Activated naive CD4-positive, alpha-beta T cell treated with anti-CD3 and anti-CD28 coated beads for 36 hours (primary cell): ENCODE data around the gene GNG2. TPM values are rescaled to one million over a fixed set of nuclear protein-coding genes. Genes with fewer than 3 reads are reported as not detected.

Source experiments
- CTCF ChIA-PET: fragments of 350-600 bp; sonication (Branson Sonifier 250); formaldehyde crosslinking; loops from one replicate; lab custom pipeline; 2021; ENCODE audit warnings: antibody characterized with exemption; lab: Charles Lee
- DNase-seq: peaks from one replicate; pipeline ENCODE4 v3.0.0-alpha.2; 2020
- H3K27ac Mint-ChIP-seq: one replicate; pipeline ENCODE4 v1.8.0; 2021; ENCODE audit warnings: mild to moderate bottlenecking, mixed read lengths
- H3K27me3 Mint-ChIP-seq: one replicate; pipeline ENCODE4 v1.8.0; 2021; ENCODE audit warnings: low read depth, mixed read lengths
- H3K36me3 Mint-ChIP-seq: one replicate; pipeline ENCODE4 v1.8.0; 2021; ENCODE audit warnings: low read depth, mixed read lengths
- H3K4me1 Mint-ChIP-seq: one replicate; pipeline ENCODE4 v1.8.0; 2021; ENCODE audit warnings: low read depth, mixed read lengths
- H3K4me3 Mint-ChIP-seq: one replicate; pipeline ENCODE4 v1.8.0; 2021; ENCODE audit warnings: mild to moderate bottlenecking, moderate library complexity, mixed read lengths
- H3K9me3 Mint-ChIP-seq: one replicate; pipeline ENCODE4 v1.8.0; 2021; ENCODE audit warnings: mixed read lengths
- intact Hi-C: fragments of 100-400 bp; cut with micrococcal nuclease; formaldehyde crosslinking; loops from one replicate; pipeline ENCODE4 v1.15.1; 2023
- total RNA-seq, 2 experiments: library from RNA; stranded (reverse); gene quantifications; one replicate each; pipeline ENCODE4 v1.2.3, GENCODE V29; 2021

The GNG2 gene
- total RNA-seq, 2 experiments from 2014 or later = 176 to 181 TPM

- H3K9me3 Mint-ChIP-seq = peaks cover 18% of the 10 kb centered on the region
- H3K36me3 Mint-ChIP-seq = peaks cover 84% of the 10 kb centered on the region
- CTCF ChIA-PET = interaction anchor here (1.6 kb wide), 1 partner anchor 24 kb away, joined by 3 read pairs; no protein-coding TSS in a partner anchor
- no peak overlapping the region for H3K27ac Mint-ChIP-seq
- no peaks in the 10 kb centered on the region for H3K27me3 Mint-ChIP-seq
- peaks cover 10% of the 10 kb centered on the region for H3K4me1 Mint-ChIP-seq
- intact Hi-C loops = no loop called here
- no peak overlapping the region for H3K4me3 Mint-ChIP-seq
- DNase-seq = no peak
These were observed 93.6 kb downstream of the GNG2 start for GRCh38 chr14:51954031-51954430.

GRCh38 chr14:51954657-51955056, 94.2 kb downstream of the GNG2 start:
- Mint-ChIP-seq H3K27ac (no peak overlapping the region), H3K36me3 (peaks cover 88% of the 10 kb centered on the region), H3K4me1 (peaks cover 13% of the 10 kb centered on the region), H3K4me3 (no peak overlapping the region), H3K27me3 (no peaks in the 10 kb centered on the region), H3K9me3 (peaks cover 25% of the 10 kb centered on the region)
- no peak for DNase-seq
- intact Hi-C loops = no loop called here
- CTCF ChIA-PET = interaction anchor here (1.6 kb wide), 1 partner anchor 23 kb away, joined by 3 read pairs; no protein-coding TSS in a partner anchor

- Mint-ChIP-seq H3K27ac (no peak overlapping the region), H3K4me1 (peaks cover 37% of the 10 kb centered on the region), H3K9me3 (peaks cover 31% of the 10 kb centered on the region), H3K36me3 (peaks cover 75% of the 10 kb centered on the region), H3K27me3 (no peaks in the 10 kb centered on the region), H3K4me3 (no peak overlapping the region)
- DNase-seq = no peak
- intact Hi-C loops = no loop called here
- CTCF ChIA-PET = no interaction called here
These were observed 97.5 kb downstream of the GNG2 start for GRCh38 chr14:51957950-51958349.

GRCh38 chr14:51959928-51960327, 99.5 kb downstream of the GNG2 start:
- Mint-ChIP-seq H3K4me3 (no peak overlapping the region), H3K36me3 (peaks cover 57% of the 10 kb centered on the region), H3K27ac (no peak overlapping the region), H3K27me3 (no peaks in the 10 kb centered on the region), H3K4me1 (peaks cover 46% of the 10 kb centered on the region), H3K9me3 (peaks cover 31% of the 10 kb centered on the region)
- CTCF ChIA-PET = no interaction called here
- intact Hi-C loops = no loop called here
- no peak for DNase-seq

- no peak for DNase-seq
- intact Hi-C loops = no loop called here
- CTCF ChIA-PET = no interaction called here
- Mint-ChIP-seq H3K4me1 (peaks cover 46% of the 10 kb centered on the region), H3K4me3 (no peak overlapping the region), H3K27ac (no peak overlapping the region), H3K27me3 (no peaks in the 10 kb centered on the region), H3K36me3 (peaks cover 49% of the 10 kb centered on the region), H3K9me3 (peaks cover 31% of the 10 kb centered on the region)
These were observed 100.5 kb downstream of the GNG2 start for GRCh38 chr14:51960866-51961265.

GRCh38 chr14:51962711-51963110, 102.3 kb downstream of the GNG2 start:
- Mint-ChIP-seq H3K9me3 (peaks cover 25% of the 10 kb centered on the region), H3K4me3 (peak overlapping the region; percentile 17), H3K27me3 (no peaks in the 10 kb centered on the region), H3K27ac (peak overlapping the region; percentile 44), H3K4me1 (peaks cover 46% of the 10 kb centered on the region), H3K36me3 (peaks cover 36% of the 10 kb centered on the region)
- DNase-seq = no peak
- CTCF ChIA-PET = interaction anchor here (0.5 to 1.3 kb wide), 5 partner anchors 16 to 1248 kb away, joined by 3 to 8 read pairs (median 5); no protein-coding TSS in a partner anchor
- intact Hi-C loops = no loop called here

GRCh38 chr14:51963286-51963685, 102.9 kb downstream of the GNG2 start:
- H3K4me1 Mint-ChIP-seq = peaks cover 43% of the 10 kb centered on the region
- CTCF ChIA-PET = interaction anchor here (0.6 to 1.3 kb wide), 4 partner anchors 15 to 389 kb away, joined by 3 to 8 read pairs (median 5); no protein-coding TSS in a partner anchor
- peak overlapping the region; percentile 54 for H3K4me3 Mint-ChIP-seq
- intact Hi-C loops = no loop called here
- peaks cover 31% of the 10 kb centered on the region for H3K36me3 Mint-ChIP-seq
- peaks cover 20% of the 10 kb centered on the region for H3K9me3 Mint-ChIP-seq
- no peaks in the 10 kb centered on the region for H3K27me3 Mint-ChIP-seq
- peak overlapping the region; percentile 34 for H3K27ac Mint-ChIP-seq
- no peak for DNase-seq

GRCh38 chr14:51967521-51967920, 107.1 kb downstream of the GNG2 start:
- H3K4me3 Mint-ChIP-seq = no peak overlapping the region
- H3K9me3 Mint-ChIP-seq = no peaks in the 10 kb centered on the region
- no peak for DNase-seq
- peaks cover 6% of the 10 kb centered on the region for H3K36me3 Mint-ChIP-seq
- CTCF ChIA-PET = no interaction called here
- no peaks in the 10 kb centered on the region for H3K27me3 Mint-ChIP-seq
- intact Hi-C loops = no loop called here
- no peak overlapping the region for H3K27ac Mint-ChIP-seq
- H3K4me1 Mint-ChIP-seq = peaks cover 13% of the 10 kb centered on the region

- DNase-seq = no peak
- CTCF ChIA-PET = interaction anchor here (2.3 kb wide), 1 partner anchor 9 kb away, joined by 12 read pairs; no protein-coding TSS in a partner anchor
- intact Hi-C loops = loop anchor here (10.0 kb wide), 1 partner anchor 415 kb away; no protein-coding TSS in a partner anchor
- Mint-ChIP-seq H3K4me1 (no peaks in the 10 kb centered on the region), H3K4me3 (no peak overlapping the region), H3K27ac (no peak overlapping the region), H3K9me3 (no peaks in the 10 kb centered on the region), H3K36me3 (peaks cover 4% of the 10 kb centered on the region), H3K27me3 (no peaks in the 10 kb centered on the region)
These were observed 109.6 kb downstream of the GNG2 start for GRCh38 chr14:51969852-51970540.

- no peaks in the 10 kb centered on the region for H3K4me1 Mint-ChIP-seq
- H3K4me3 Mint-ChIP-seq = no peak overlapping the region
- DNase-seq = no peak
- CTCF ChIA-PET = interaction anchor here (0.6 to 1.5 kb wide), 2 partner anchors 100 to 192 kb away, joined by 5 to 9 read pairs; no protein-coding TSS in a partner anchor
- H3K36me3 Mint-ChIP-seq = no peaks in the 10 kb centered on the region
- no peaks in the 10 kb centered on the region for H3K9me3 Mint-ChIP-seq
- intact Hi-C loops = loop anchor here (10.0 kb wide), 1 partner anchor 418 kb away; no protein-coding TSS in a partner anchor
- no peaks in the 10 kb centered on the region for H3K27me3 Mint-ChIP-seq
- no peak overlapping the region for H3K27ac Mint-ChIP-seq
These were observed 112.2 kb downstream of the GNG2 start for GRCh38 chr14:51972566-51972965.

GRCh38 chr14:51977075-51977474, 116.7 kb downstream of the GNG2 start:
- CTCF ChIA-PET = interaction anchor here (0.9 to 5.3 kb wide), 5 partner anchors 7 to 226 kb away, joined by 3 to 40 read pairs (median 12); no protein-coding TSS in a partner anchor
- intact Hi-C loops = loop anchor here (10.0 kb wide), 1 partner anchor 422 kb away; no protein-coding TSS in a partner anchor

GRCh38 chr14:51978681-51979085, 118.3 kb downstream of the GNG2 start:
- CTCF ChIA-PET = interaction anchor here (0.6 to 5.3 kb wide), 34 partner anchors 8 to 695 kb away, joined by 3 to 40 read pairs (median 4); partner anchors contain the start of gene GNG2
- Mint-ChIP-seq H3K9me3 (no peaks in the 10 kb centered on the region), H3K27ac (no peak overlapping the region), H3K36me3 (no peaks in the 10 kb centered on the region), H3K4me1 (peaks cover 4% of the 10 kb centered on the region), H3K4me3 (no peak overlapping the region), H3K27me3 (no peaks in the 10 kb centered on the region)
- DNase-seq = no peak
- intact Hi-C loops = loop anchor here (1.0 to 10.0 kb wide), 5 partner anchors 118 to 424 kb away; partner anchors contain the start of gene GNG2

More at GRCh38 chr14:51977075-51977474, 116.7 kb downstream of the GNG2 start:
- H3K4me3 Mint-ChIP-seq = no peak overlapping the region
- H3K27ac Mint-ChIP-seq = no peak overlapping the region
- H3K36me3 Mint-ChIP-seq = no peaks in the 10 kb centered on the region
- DNase-seq = no peak
- no peaks in the 10 kb centered on the region for H3K9me3 Mint-ChIP-seq
- peaks cover 4% of the 10 kb centered on the region for H3K4me1 Mint-ChIP-seq
- no peaks in the 10 kb centered on the region for H3K27me3 Mint-ChIP-seq
